ENCODE results near the gene BCAM. TPM values are rescaled to one million over a fixed set of nuclear protein-coding genes. Genes with fewer than 3 reads are reported as not detected.
"Not testable (repeated sequence)": the region's sequence is repeated elsewhere in the genome, so short reads cannot be mapped to it uniquely, and the experiment has no call there.

The BCAM gene
- total RNA-seq, 1 experiment from 2014 or later, result 73.0 TPM

DNA sequence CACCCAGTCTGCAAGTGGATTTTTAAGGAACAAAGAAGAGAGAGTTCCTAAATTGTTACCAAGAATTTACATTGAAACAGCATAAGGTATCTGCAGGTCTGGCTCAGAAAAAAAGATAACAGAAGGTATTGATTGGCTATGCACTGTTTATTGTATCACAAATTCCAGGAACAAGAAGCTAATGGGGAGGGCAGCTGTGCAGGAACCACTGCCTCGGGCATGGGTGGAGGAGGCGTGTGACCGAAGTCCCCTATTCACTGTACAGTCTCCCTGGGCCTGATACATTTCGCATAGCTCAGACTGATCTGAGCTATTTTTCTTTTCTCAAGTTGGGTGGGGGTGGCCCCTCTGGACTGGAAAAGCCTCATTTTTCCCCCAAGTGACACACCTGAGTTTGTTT is 48.9 kb downstream of the BCAM start:
- no peak overlapping the region for H2AFZ ChIP-seq (ENCODE audit: low read length)
- H3K4me3 Mint-ChIP-seq, result no peak overlapping the region

DNA sequence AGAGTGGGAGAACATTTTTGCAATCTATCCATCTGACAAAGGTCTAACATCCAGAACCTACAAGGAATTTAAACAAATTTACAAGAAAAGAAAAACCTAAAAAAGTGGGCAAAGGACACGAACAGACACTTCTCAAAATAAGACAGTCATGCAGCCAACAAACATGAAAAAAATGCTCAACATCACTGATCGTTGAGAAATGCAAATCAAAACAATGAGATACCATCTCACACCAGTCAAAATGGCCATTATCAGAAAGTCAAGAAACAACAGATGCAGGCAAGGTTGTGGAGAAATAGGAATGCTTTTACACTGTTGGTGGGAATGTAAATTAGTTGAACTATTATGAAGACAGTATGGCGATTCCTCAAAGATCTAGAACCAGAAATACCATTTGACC is 52.7 kb downstream of the BCAM start:
- H3K79me1 ChIP-seq (ENCODE audit: insufficient read depth, low read depth, low read length, poor library complexity, severe bottlenecking); H3K27me3 Mint-ChIP-seq (ENCODE audit: low read depth); H3T11ph ChIP-seq (ENCODE audit: low read length); H3K9ac ChIP-seq (ENCODE audit: extremely low read depth, insufficient read length, low read length); H3K4ac ChIP-seq (ENCODE audit: low read depth, low read length); H3K79me2 ChIP-seq (ENCODE audit: insufficient read depth, low read length); H3K18ac ChIP-seq (ENCODE audit: insufficient read length, low read depth, low read length); H3K27ac ChIP-seq (ENCODE audit: insufficient read length, low read depth, low read length); H4K91ac ChIP-seq (ENCODE audit: insufficient read length, low read depth, low read length); H3K23me2 ChIP-seq (ENCODE audit: insufficient read length, low read depth, low read length, poor library complexity, severe bottlenecking); H3K4me1 ChIP-seq (ENCODE audit: insufficient read depth, low read length); H4K20me1 ChIP-seq (ENCODE audit: control insufficient read depth, insufficient read depth, insufficient read length); H2AK5ac ChIP-seq (ENCODE audit: insufficient read length, low read length); H2AFZ ChIP-seq (ENCODE audit: low read length); H4K8ac ChIP-seq (replicated peaks; ENCODE audit: insufficient read length, low read depth, low read length); H3K56ac ChIP-seq (ENCODE audit: insufficient read length, low read depth, low read length); H3K4me1 Mint-ChIP-seq; H4K5ac ChIP-seq (ENCODE audit: insufficient read length, low read depth, low read length); H2BK15ac ChIP-seq (ENCODE audit: low read depth, low read length); H3K4me3 Mint-ChIP-seq; H3K9me3 Mint-ChIP-seq; H2BK5ac ChIP-seq (ENCODE audit: insufficient read length, low read length); DNase-seq; H3K23ac ChIP-seq (ENCODE audit: insufficient read length, low read depth, low read length); H3K9me3 ChIP-seq (ENCODE audit: control insufficient read depth, low read depth, low read length); H2BK120ac ChIP-seq (ENCODE audit: low read depth, low read length, poor library complexity, severe bottlenecking); H3K4me2 ChIP-seq (ENCODE audit: insufficient read depth, insufficient read length, low read length); H2BK20ac ChIP-seq (ENCODE audit: low read depth, low read length, poor library complexity, severe bottlenecking); H2BK12ac ChIP-seq (ENCODE audit: insufficient read length, low read depth, low read length); H3K14ac ChIP-seq (ENCODE audit: insufficient read depth, low read length); H3K27me3 ChIP-seq (ENCODE audit: insufficient read depth, low read length): not testable (repeated sequence)
- peak overlapping the region in 1 of 3 experiments; percentile 22; a peak in 1 of 7 replicates for H3K27ac Mint-ChIP-seq
- H3K36me3 Mint-ChIP-seq (ENCODE audit: insufficient read depth in 1 of 3, low read depth in 3 of 3), result peaks cover 29 to 66% (median 58%) of the 10 kb centered on the region in 3 experiments; a peak in 6 of 7 replicates
- WGBS (ENCODE audit: extremely low coverage, insufficient read length, low lambda C conversion rate), result no CpG with 5 or more reads among the region's 3 CpGs

More for the DNA sequence above, 48.9 kb downstream of the BCAM start:
- no peak overlapping the region for H2BK120ac ChIP-seq (ENCODE audit: low read depth, low read length, poor library complexity, severe bottlenecking)
- H3K4me1 ChIP-seq (ENCODE audit: insufficient read depth, low read length), result no peaks in the 10 kb centered on the region
- H3K36me3 Mint-ChIP-seq (ENCODE audit: insufficient read depth in 1 of 3, low read depth in 3 of 3), result peaks cover 15 to 57% (median 57%) of the 10 kb centered on the region in 3 experiments; a peak in 6 of 7 replicates
- no peak overlapping the region for H3K56ac ChIP-seq (ENCODE audit: insufficient read length, low read depth, low read length)
- no peak overlapping the region for H3K9ac ChIP-seq (ENCODE audit: extremely low read depth, insufficient read length, low read length)
- no peak overlapping the region for H3K27ac ChIP-seq (ENCODE audit: insufficient read length, low read depth, low read length)
- no peak overlapping the region for H3K23ac ChIP-seq (ENCODE audit: insufficient read length, low read depth, low read length)
- H3K9me3 ChIP-seq (ENCODE audit: control insufficient read depth, low read depth, low read length), result no peaks in the 10 kb centered on the region
- H3K14ac ChIP-seq (ENCODE audit: insufficient read depth, low read length), result no peak overlapping the region
- no peak overlapping the region for H4K91ac ChIP-seq (ENCODE audit: insufficient read length, low read depth, low read length)
- no peak overlapping the region for H4K8ac ChIP-seq (replicated peaks; ENCODE audit: insufficient read length, low read depth, low read length)
- no peak overlapping the region for H3K27ac Mint-ChIP-seq
- no peaks in the 10 kb centered on the region for H4K20me1 ChIP-seq (ENCODE audit: control insufficient read depth, insufficient read depth, insufficient read length)
- no peak for DNase-seq
- no peak overlapping the region for H2BK15ac ChIP-seq (ENCODE audit: low read depth, low read length)
- no peak overlapping the region for H2AK5ac ChIP-seq (ENCODE audit: insufficient read length, low read length)
- peaks cover 5% of the 10 kb centered on the region; the same call in 1 of the 2 replicates for H3K79me2 ChIP-seq (ENCODE audit: insufficient read depth, low read length)
- H3K18ac ChIP-seq (ENCODE audit: insufficient read length, low read depth, low read length), result no peak overlapping the region
- TF ChIP-seq, protein P1, sequence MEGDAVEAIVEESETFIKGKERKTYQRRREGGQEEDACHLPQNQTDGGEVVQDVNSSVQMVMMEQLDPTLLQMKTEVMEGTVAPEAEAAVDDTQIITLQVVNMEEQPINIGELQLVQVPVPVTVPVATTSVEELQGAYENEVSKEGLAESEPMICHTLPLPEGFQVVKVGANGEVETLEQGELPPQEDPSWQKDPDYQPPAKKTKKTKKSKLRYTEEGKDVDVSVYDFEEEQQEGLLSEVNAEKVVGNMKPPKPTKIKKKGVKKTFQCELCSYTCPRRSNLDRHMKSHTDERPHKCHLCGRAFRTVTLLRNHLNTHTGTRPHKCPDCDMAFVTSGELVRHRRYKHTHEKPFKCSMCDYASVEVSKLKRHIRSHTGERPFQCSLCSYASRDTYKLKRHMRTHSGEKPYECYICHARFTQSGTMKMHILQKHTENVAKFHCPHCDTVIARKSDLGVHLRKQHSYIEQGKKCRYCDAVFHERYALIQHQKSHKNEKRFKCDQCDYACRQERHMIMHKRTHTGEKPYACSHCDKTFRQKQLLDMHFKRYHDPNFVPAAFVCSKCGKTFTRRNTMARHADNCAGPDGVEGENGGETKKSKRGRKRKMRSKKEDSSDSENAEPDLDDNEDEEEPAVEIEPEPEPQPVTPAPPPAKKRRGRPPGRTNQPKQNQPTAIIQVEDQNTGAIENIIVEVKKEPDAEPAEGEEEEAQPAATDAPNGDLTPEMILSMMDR (conservative IDR thresholded peaks at IDR 0.05), result no peak
- no peak overlapping the region for H3K4me2 ChIP-seq (ENCODE audit: insufficient read depth, insufficient read length, low read length)
- no peak overlapping the region for H4K5ac ChIP-seq (ENCODE audit: insufficient read length, low read depth, low read length)
- H2BK12ac ChIP-seq (ENCODE audit: insufficient read length, low read depth, low read length), result no peak overlapping the region
- H3K27me3 Mint-ChIP-seq (ENCODE audit: low read depth), result no peaks in the 10 kb centered on the region
- H3K23me2 ChIP-seq (ENCODE audit: insufficient read length, low read depth, low read length, poor library complexity, severe bottlenecking), result no peaks in the 10 kb centered on the region
- peaks cover 8% of the 10 kb centered on the region for H3K79me1 ChIP-seq (ENCODE audit: insufficient read depth, low read depth, low read length, poor library complexity, severe bottlenecking)
- no CpG with 5 or more reads among the region's 4 CpGs for WGBS (ENCODE audit: extremely low coverage, insufficient read length, low lambda C conversion rate)
- no peak overlapping the region for H2BK5ac ChIP-seq (ENCODE audit: insufficient read length, low read length)
- no peak overlapping the region for H3K4ac ChIP-seq (ENCODE audit: low read depth, low read length)
- H3K4me1 Mint-ChIP-seq, result peaks cover 5 to 9% of the 10 kb centered on the region in 2 experiments; a peak in 3 of 4 replicates
- H3K27me3 ChIP-seq (ENCODE audit: insufficient read depth, low read length), result no peaks in the 10 kb centered on the region
- H2BK20ac ChIP-seq (ENCODE audit: low read depth, low read length, poor library complexity, severe bottlenecking), result no peak overlapping the region
- H3K9me3 Mint-ChIP-seq, result no peaks in the 10 kb centered on the region
- no peak overlapping the region for H3T11ph ChIP-seq (ENCODE audit: low read length)

All from H9 (cell line).